ENCODE data around the gene TYK2. TPM values are rescaled to one million over a fixed set of nuclear protein-coding genes. Genes with fewer than 3 reads are reported as not detected.

Gene TYK2
- total and polyA plus RNA-seq, 9 of the 15 experiments (the other 6 are each of a cell fraction or from before 2014, with no cell fraction given), result 15.0 to 182 (median 85.9) TPM

DNA sequence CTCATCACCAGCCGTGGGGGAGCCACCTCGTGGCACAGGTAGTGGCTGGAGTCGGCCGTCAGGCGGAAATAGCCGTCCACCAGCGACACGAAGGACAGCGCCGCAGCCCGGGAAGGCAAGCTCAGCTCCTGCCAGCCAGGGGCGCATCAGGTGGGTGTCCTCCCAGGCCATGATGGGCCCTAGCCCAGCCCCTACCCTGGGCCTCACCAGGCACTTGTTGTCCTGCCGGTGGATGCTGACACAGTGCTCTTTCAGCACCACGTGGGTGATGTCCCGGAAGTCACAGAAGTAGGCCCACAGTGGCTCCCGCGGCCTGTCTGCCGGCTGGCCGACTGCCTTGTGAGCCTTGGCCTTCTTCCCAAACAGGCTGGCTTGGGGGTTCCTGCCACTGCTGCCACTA, 15.7 kb downstream of the TYK2 start:
- in situ Hi-C loops (cut with MboI) (no loop called here), intact Hi-C loops (cut with micrococcal nuclease) (no loop called here)
- H3K4me1 ChIP-seq (replicated peaks in 1 of 2; ENCODE audit: control insufficient read depth in 2 of 2, insufficient read depth in 2 of 2, low read length in 2 of 2), result peaks cover 0 to 17% of the 10 kb centered on the region in 2 experiments; a peak in 1 of 5 replicates
- H3K79me2 ChIP-seq (ENCODE audit: control insufficient read depth, insufficient read depth, low read length), result no peaks in the 10 kb centered on the region
- no peak overlapping the region for H3K9ac ChIP-seq (ENCODE audit: insufficient read depth in 1 of 2, low read depth in 2 of 2, low read length in 2 of 2)
- WGBS (ENCODE audit: insufficient coverage, low coverage, missing lambda C conversion rate), result 94% methylated on average over 19 of the region's 19 CpGs
- no peak overlapping the region for H2AFZ ChIP-seq (ENCODE audit: low read depth, low read length)
- TF ChIP-seq ZBTB1 (CRISPR knock-in tag; IDR thresholded peaks at IDR 0.05; ENCODE audit: borderline replicate concordance, low read depth) (no peak), POLR2G (IDR thresholded peaks at IDR 0.05; ENCODE audit: low read depth, low read length) (peak; percentile 57), FOXA1 (IDR thresholded peaks at IDR 0.05; ENCODE audit: borderline replicate concordance) (no peak), CHD1 (IDR thresholded peaks at IDR 0.05; ENCODE audit: low read length) (no peak), SRSF3 (IDR thresholded peaks at IDR 0.05; ENCODE audit: insufficient read depth, low read length) (no peak), ZNF133 (CRISPR knock-in tag; IDR thresholded peaks at IDR 0.05) (no peak), RBFOX2 (IDR thresholded peaks at IDR 0.05; ENCODE audit: low read depth, low read length) (peak; percentile 7; the same call in 1 of the 2 replicates)
- TF ChIP-seq, protein P1, sequence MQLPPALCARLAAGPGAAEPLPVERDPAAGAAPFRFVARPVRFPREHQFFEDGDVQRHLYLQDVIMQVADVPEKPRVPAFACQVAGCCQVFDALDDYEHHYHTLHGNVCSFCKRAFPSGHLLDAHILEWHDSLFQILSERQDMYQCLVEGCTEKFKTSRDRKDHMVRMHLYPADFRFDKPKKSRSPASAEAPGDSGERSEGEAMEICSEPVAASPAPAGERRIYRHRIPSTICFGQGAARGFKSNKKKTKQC (CRISPR knock-in tag; IDR thresholded peaks at IDR 0.05), result no peak
- TF ChIP-seq, protein P2, sequence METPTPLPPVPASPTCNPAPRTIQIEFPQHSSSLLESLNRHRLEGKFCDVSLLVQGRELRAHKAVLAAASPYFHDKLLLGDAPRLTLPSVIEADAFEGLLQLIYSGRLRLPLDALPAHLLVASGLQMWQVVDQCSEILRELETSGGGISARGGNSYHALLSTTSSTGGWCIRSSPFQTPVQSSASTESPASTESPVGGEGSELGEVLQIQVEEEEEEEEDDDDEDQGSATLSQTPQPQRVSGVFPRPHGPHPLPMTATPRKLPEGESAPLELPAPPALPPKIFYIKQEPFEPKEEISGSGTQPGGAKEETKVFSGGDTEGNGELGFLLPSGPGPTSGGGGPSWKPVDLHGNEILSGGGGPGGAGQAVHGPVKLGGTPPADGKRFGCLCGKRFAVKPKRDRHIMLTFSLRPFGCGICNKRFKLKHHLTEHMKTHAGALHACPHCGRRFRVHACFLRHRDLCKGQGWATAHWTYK (CRISPR knock-in tag; IDR thresholded peaks at IDR 0.05), result no peak
- DNase-seq (ENCODE audit: extremely low read depth in 1 of 4, low spot score in 3 of 4) (peak in 1 of 4 experiments; percentile 11), ATAC-seq (no peak), FAIRE-seq (no peak)
- H3K9me1 ChIP-seq (ENCODE audit: control insufficient read depth, insufficient read depth, low read length), result no peaks in the 10 kb centered on the region
- H4K20me1 ChIP-seq (replicated peaks; ENCODE audit: control insufficient read depth, insufficient read depth, low read length), result no peaks in the 10 kb centered on the region
- POLR2A ChIA-PET, result interaction anchor here (0.6 kb wide), 1 partner anchor 75 kb away, joined by 3 read pairs; the partner anchor contains the start of gene ICAM5
- H3K4me2 ChIP-seq (ENCODE audit: insufficient read depth, low read length), result no peak overlapping the region
- H3K9me3 ChIP-seq (replicated peaks; ENCODE audit: control insufficient read depth, insufficient read depth, low read depth, low read length), result no peaks in the 10 kb centered on the region
- H3K4me3 ChIP-seq, result no peak overlapping the region
- CTCF ChIA-PET (ENCODE audit: low intra/inter-chr PET ratio), result no interaction called here
- no peaks in the 10 kb centered on the region for H3K27me3 ChIP-seq (ENCODE audit: control insufficient read depth in 2 of 2, insufficient read depth in 2 of 2, low read length in 2 of 2)
- no peak overlapping the region for H3K27ac ChIP-seq (ENCODE audit: extremely low read depth, low read depth, low read length)
- peaks cover 85% of the 10 kb centered on the region for H3K36me3 ChIP-seq (ENCODE audit: control insufficient read depth, insufficient read depth, low read length)
- no TSS peak for BruUV-seq (replicated peaks)

Data from K562 (cell line).